GM12873 (cell line): ENCODE measurements around the gene FKTN.

Experiments used
- CTCF ChIP-seq: IDR thresholded peaks from 2 replicates; pipeline ENCODE4 v1.5.1; 2012; ENCODE audit warnings: low read depth, mild to moderate bottlenecking, moderate library complexity, low read length, control low read depth; ENCODE audit not compliant: insufficient read depth; ENCODE audit errors: missing control alignments

Gene FKTN

DNA sequence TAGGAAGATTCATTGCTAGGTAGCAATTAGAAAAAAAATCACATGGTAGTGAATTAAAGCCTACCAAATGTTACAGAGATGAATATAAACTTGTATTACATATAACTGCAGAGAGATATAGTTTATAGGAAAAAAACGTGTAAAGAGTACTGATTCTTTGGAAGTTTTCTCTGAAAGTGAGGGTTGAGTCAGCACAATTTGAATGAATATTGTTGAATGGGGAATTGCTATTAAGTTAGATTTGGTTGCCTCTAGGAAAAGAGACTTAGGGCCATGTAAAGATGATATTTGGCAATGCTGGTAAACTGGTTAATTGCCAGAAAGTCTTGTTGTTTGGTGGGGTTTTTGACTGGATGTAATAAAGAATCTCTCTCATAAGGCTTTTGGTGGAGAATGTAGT lies 67.2 kb downstream of the FKTN start:
- TF ChIP-seq CTCF: no peak

- no peak for TF ChIP-seq CTCF
These were observed 74.9 kb downstream of the FKTN start for GRCh38 chr9:105632807-105633206.

DNA sequence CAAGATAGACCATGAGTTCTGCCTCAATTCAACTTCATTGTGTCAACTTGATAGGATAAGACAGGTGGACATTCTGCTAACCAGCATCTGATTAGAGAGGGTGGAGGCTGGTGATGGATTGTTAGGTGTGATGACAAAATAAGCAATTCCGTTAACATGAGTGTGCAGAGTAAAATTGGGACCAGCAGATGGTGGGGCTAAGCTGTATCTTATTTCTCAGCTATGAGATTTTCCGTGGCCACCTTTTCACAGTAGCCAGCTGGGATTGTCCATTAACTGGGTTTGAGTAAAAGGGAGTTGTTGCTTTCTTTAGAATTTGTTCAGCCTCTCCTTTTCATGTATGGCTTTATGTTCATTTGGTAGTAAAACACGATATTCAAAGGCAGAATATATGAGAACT lies 75.5 kb downstream of the FKTN start:
- TF ChIP-seq CTCF: no peak

DNA sequence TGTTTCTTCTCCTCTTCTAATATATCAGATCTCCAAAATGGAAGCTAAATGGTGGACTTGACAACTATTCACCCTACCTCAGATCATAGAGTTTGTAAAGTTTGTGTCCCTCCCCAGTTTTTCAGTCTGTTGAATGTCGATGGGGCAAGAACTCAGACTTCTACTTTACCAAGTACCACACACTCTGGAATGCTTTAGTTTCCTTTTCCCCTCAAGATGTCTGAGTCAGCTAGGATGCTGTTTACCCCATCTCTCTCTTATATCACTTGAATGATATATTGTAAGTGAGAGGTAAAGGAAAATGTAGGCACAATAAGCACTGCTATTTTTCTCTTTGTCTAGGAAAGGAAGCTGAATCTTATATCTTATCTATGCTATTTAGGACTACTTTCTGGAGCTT lies 78.4 kb downstream of the FKTN start:
- TF ChIP-seq CTCF: no peak

DNA sequence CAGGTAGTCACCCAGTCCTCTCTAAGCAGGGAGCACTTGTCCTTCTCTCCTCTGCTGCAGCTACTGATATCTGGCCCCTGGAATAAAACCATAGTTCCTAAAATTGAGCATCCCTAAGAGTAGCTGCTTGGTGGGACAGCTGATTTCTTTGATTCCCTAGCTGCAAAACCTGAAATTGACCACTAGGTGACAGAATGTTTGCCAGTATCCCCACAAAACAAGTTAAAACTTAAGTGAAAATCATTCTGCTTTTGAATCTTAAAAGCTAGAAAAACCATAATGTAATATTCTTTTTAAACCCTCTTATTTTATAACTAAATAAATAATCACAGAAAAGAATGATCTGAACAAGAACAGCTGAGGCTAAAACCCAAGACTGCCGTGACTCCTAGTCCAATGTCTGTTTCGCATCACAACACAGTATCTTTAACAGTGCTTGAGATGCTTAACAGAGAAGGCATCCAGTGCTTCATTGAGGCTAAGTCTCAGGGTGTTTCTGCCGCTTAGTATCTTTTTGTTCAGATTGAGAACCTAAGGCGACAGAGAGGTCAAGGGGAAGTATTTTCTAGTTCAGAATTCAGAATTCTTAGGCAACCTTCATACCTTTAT lies 80.0 kb downstream of the FKTN start:
- TF ChIP-seq CTCF: peak; percentile 64

- no peak for TF ChIP-seq CTCF
These were observed 82.0 kb downstream of the FKTN start for GRCh38 chr9:105639936-105640335.

DNA sequence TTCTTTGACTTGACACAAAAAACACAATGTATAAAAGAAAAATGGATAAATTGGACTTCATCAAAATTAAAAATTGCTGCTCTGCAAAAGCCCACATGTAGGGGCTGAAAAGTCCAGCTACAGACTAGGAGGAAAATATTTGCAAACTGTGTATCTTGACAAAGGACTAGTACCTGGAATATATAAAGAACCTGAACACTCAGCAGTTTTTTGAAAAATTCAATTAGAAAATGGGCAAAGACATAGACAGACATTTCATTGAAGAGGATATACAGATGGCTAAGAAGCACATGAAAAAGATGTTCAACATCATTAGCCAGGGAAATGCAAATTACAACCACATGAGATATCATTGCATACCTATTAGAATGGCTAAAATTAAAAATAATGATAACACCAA lies 85.9 kb downstream of the FKTN start:
- no peak for TF ChIP-seq CTCF
